ENCODE data around the gene PPP6C. TPM values are rescaled to one million over a fixed set of nuclear protein-coding genes. Genes with fewer than 3 reads are reported as not detected.
"Not testable (repeated sequence)": the region's sequence is repeated elsewhere in the genome, so short reads cannot be mapped to it uniquely, and the experiment has no call there.

PPP6C gene
- total RNA-seq, 1 experiment from 2014 or later: 40.7 TPM

GRCh38 chr9:125166762-125167161 is 22.8 kb downstream of the PPP6C start:
- H3K4me1 Mint-ChIP-seq (ENCODE audit: insufficient read depth, unreplicated experiment): no peaks in the 10 kb centered on the region
- no peak for DNase-seq (ENCODE audit: unreplicated experiment)
- no peak overlapping the region for H3K4me3 Mint-ChIP-seq (ENCODE audit: unreplicated experiment)
- TF ChIP-seq CTCF (IDR thresholded peaks at IDR 0.05; ENCODE audit: unreplicated experiment): no peak
- no TSS peak for BruUV-seq (replicated peaks)
- no peaks in the 10 kb centered on the region for H3K27me3 Mint-ChIP-seq (ENCODE audit: insufficient read depth, unreplicated experiment)
- POLR2A ChIA-PET: interaction anchor here (0.7 to 1.0 kb wide), 2 partner anchors 12 to 748 kb away, joined by 3 read pairs; no protein-coding TSS in a partner anchor
- intact Hi-C loops (cut with micrococcal nuclease): no loop called here
- CTCF ChIA-PET: no interaction called here
- H3K9me3 Mint-ChIP-seq (ENCODE audit: unreplicated experiment): no peaks in the 10 kb centered on the region
- peaks cover 61% of the 10 kb centered on the region for H3K36me3 Mint-ChIP-seq (ENCODE audit: insufficient read depth, unreplicated experiment)
- peak overlapping the region; percentile 57 for H3K27ac Mint-ChIP-seq (ENCODE audit: low read depth, unreplicated experiment)

GRCh38 chr9:125162891-125163290 is 26.7 kb downstream of the PPP6C start:
- Mint-ChIP-seq H3K4me1 (ENCODE audit: insufficient read depth, unreplicated experiment) (peaks cover 13% of the 10 kb centered on the region), H3K36me3 (ENCODE audit: insufficient read depth, unreplicated experiment) (peaks cover 45% of the 10 kb centered on the region), H3K27ac (ENCODE audit: low read depth, unreplicated experiment) (peak overlapping the region; percentile 31)
- BruUV-seq (replicated peaks); DNase-seq (ENCODE audit: unreplicated experiment); H3K27me3 Mint-ChIP-seq (ENCODE audit: insufficient read depth, unreplicated experiment); H3K9me3 Mint-ChIP-seq (ENCODE audit: unreplicated experiment); H3K4me3 Mint-ChIP-seq (ENCODE audit: unreplicated experiment); intact Hi-C loops (cut with micrococcal nuclease): not testable (repeated sequence)
- ChIA-PET CTCF (interaction anchor here (0.6 kb wide), 1 partner anchor 119 kb away, joined by 3 read pairs; no protein-coding TSS in a partner anchor), POLR2A (interaction anchor here (0.6 to 1.1 kb wide), 3 partner anchors 8 to 26 kb away, joined by 3 read pairs; no protein-coding TSS in a partner anchor)

GRCh38 chr9:125161284-125161918 is 28.2 kb downstream of the PPP6C start:
- Mint-ChIP-seq H3K9me3 (ENCODE audit: unreplicated experiment) (no peaks in the 10 kb centered on the region), H3K27ac (ENCODE audit: low read depth, unreplicated experiment) (peak overlapping the region; percentile 78), H3K36me3 (ENCODE audit: insufficient read depth, unreplicated experiment) (peaks cover 33% of the 10 kb centered on the region), H3K4me1 (ENCODE audit: insufficient read depth, unreplicated experiment) (peaks cover 13% of the 10 kb centered on the region), H3K27me3 (ENCODE audit: insufficient read depth, unreplicated experiment) (no peaks in the 10 kb centered on the region), H3K4me3 (ENCODE audit: unreplicated experiment) (peak overlapping the region; percentile 22)
- CTCF ChIA-PET: interaction anchor here (0.6 to 1.2 kb wide), 3 partner anchors 9 to 29 kb away, joined by 3 to 6 read pairs (median 4); no protein-coding TSS in a partner anchor
- BruUV-seq (replicated peaks): no TSS peak
- peak; percentile 79 for DNase-seq (ENCODE audit: unreplicated experiment)
- intact Hi-C loops (cut with micrococcal nuclease): no loop called here
- no peak for TF ChIP-seq CTCF (IDR thresholded peaks at IDR 0.05; ENCODE audit: unreplicated experiment)
- POLR2A ChIA-PET: interaction anchor here (0.6 to 2.6 kb wide), 15 partner anchors 9 to 1369 kb away, joined by 3 to 17 read pairs (median 4); partner anchors contain the start of genes ARPC5L, HSPA5, RABEPK and RPL35

GRCh38 chr9:125160750-125161149 is 28.9 kb downstream of the PPP6C start:
- Mint-ChIP-seq H3K27me3 (ENCODE audit: insufficient read depth, unreplicated experiment) (no peaks in the 10 kb centered on the region), H3K36me3 (ENCODE audit: insufficient read depth, unreplicated experiment) (peaks cover 30% of the 10 kb centered on the region), H3K9me3 (ENCODE audit: unreplicated experiment) (no peaks in the 10 kb centered on the region), H3K4me3 (ENCODE audit: unreplicated experiment) (peak overlapping the region; percentile 22), H3K4me1 (ENCODE audit: insufficient read depth, unreplicated experiment) (peaks cover 13% of the 10 kb centered on the region), H3K27ac (ENCODE audit: low read depth, unreplicated experiment) (peak overlapping the region; percentile 78)
- ChIA-PET POLR2A (interaction anchor here (0.8 to 2.6 kb wide), 11 partner anchors 10 to 299 kb away, joined by 3 to 17 read pairs (median 4); partner anchors contain the start of genes ARPC5L, HSPA5, RABEPK and RPL35), CTCF (interaction anchor here (1.1 to 1.5 kb wide), 3 partner anchors 10 to 30 kb away, joined by 3 to 4 read pairs (median 3); no protein-coding TSS in a partner anchor)
- no peak for DNase-seq (ENCODE audit: unreplicated experiment)
- no peak for TF ChIP-seq CTCF (IDR thresholded peaks at IDR 0.05; ENCODE audit: unreplicated experiment)
- intact Hi-C loops (cut with micrococcal nuclease): no loop called here
- TSS peak; percentile 41 for BruUV-seq (replicated peaks)

Data from MCF 10A (cell line).